ENCODE data around the gene SMPD1.
A peak's percentile ranks its signal among the peaks of the same experiment; 100 is the strongest.

- TF ChIP-seq CTCF (conservative IDR thresholded peaks at IDR 0.05; ENCODE audit: low read depth in 2 of 2) (no peak), STAT1 (IDR thresholded peaks at IDR 0.05; ENCODE audit: unreplicated experiment) (no peak), EZH2 (IDR thresholded peaks at IDR 0.05; ENCODE audit: low read depth, unreplicated experiment) (no peak), POLR2AphosphoS5 (IDR thresholded peaks at IDR 0.05; ENCODE audit: low read depth) (no peak), ETS1 (IDR thresholded peaks at IDR 0.05) (no peak), REST (IDR thresholded peaks at IDR 0.05; ENCODE audit: unreplicated experiment) (peak; percentile 43), NANOG (IDR thresholded peaks at IDR 0.05; ENCODE audit: borderline replicate concordance) (no peak)
Observed at GRCh38 chr11:6420677-6421076, 30.4 kb downstream of the SMPD1 start.

Data from GM23338 (cell line).